Liver (tissue), 9 donors: ENCODE results near the gene GBX2. TPM values are rescaled to one million over a fixed set of nuclear protein-coding genes. Genes with fewer than 3 reads are reported as not detected.

Source experiments
- DNase-seq: peaks from one replicate; pipeline ENCODE4 v3.0.0-alpha.2; 2017; ENCODE audit warnings: low spot score
- H3K27ac ChIP-seq, 2 donors: one replicate each; pipeline ENCODE4 v1.7.0; 2013; ENCODE audit warnings: inconsistent platforms in 2 of 2, low read length in 2 of 2, control low read depth in 1 of 2, low read depth in 1 of 2, mild to moderate bottlenecking in 1 of 2
- H3K27me3 ChIP-seq, 4 donors: one replicate each; pipeline versions ENCODE4 v1.6.1 to v1.7.0; 2013; ENCODE audit warnings: low read length in 3 of 4, inconsistent platforms in 1 of 4, mild to moderate bottlenecking in 1 of 4, moderate library complexity in 1 of 4; ENCODE audit not compliant: control insufficient read depth in 4 of 4, insufficient read depth in 4 of 4
- H3K36me3 ChIP-seq, 4 donors: one replicate each; pipeline versions ENCODE4 v1.6.1 to v1.7.0; 2013; ENCODE audit warnings: low read length in 3 of 4, mild to moderate bottlenecking in 3 of 4, low read depth in 1 of 4, moderate library complexity in 1 of 4; ENCODE audit not compliant: control insufficient read depth in 4 of 4, insufficient read depth in 3 of 4
- H3K4me1 ChIP-seq, 4 donors: one replicate each; pipeline versions ENCODE4 v1.6.1 to v1.7.0; 2013; ENCODE audit warnings: low read length in 3 of 4, mild to moderate bottlenecking in 3 of 4, moderate library complexity in 1 of 4; ENCODE audit not compliant: control insufficient read depth in 4 of 4, insufficient read depth in 4 of 4
- H3K4me3 ChIP-seq, 3 donors: one replicate each; pipeline versions ENCODE4 v1.6.1 to v1.7.0; 2013; ENCODE audit warnings: low read length in 3 of 3, control low read depth in 1 of 3, low read depth in 1 of 3, mild to moderate bottlenecking in 1 of 3
- H3K9ac ChIP-seq, 2 donors: one replicate each; pipeline ENCODE4 v1.7.0; 2013; ENCODE audit warnings: low read length in 2 of 2, mild to moderate bottlenecking in 2 of 2, moderate library complexity in 2 of 2, control low read depth in 1 of 2, low read depth in 1 of 2
- H3K9me3 ChIP-seq, 4 donors: one replicate each; pipeline versions ENCODE4 v1.6.1 to v1.7.0; 2013; ENCODE audit warnings: low read length in 3 of 4; ENCODE audit not compliant: control insufficient read depth in 4 of 4
- ATF3 ChIP-seq: IDR thresholded peaks from 2 replicates; pipeline ENCODE4 v1.6.1; 2016; ENCODE audit warnings: antibody characterized with exemption
- CTCF ChIP-seq: fragments of 150-350 bp; IDR thresholded peaks from 2 replicates; pipeline ENCODE4 v1.5.1; 2017; ENCODE audit warnings: improper control_type of control experiment, low read depth, low read length; ENCODE audit not compliant: missing input control
- FOXA1 ChIP-seq: IDR thresholded peaks from 2 replicates; pipeline ENCODE4 v1.6.1; 2016; ENCODE audit warnings: antibody characterized with exemption
- HNF4A ChIP-seq, 2 donors: conservative IDR thresholded peaks; 2 replicates each; pipeline ENCODE4 v1.6.1; 2016; ENCODE audit warnings: antibody characterized with exemption in 2 of 2, mild to moderate bottlenecking in 2 of 2
- HNF4G ChIP-seq: IDR thresholded peaks from 2 replicates; pipeline ENCODE4 v1.6.1; 2016; ENCODE audit warnings: antibody characterized with exemption
- JUND ChIP-seq, 2 donors: IDR thresholded peaks; 2 replicates each; pipeline ENCODE4 v1.6.1; 2016; ENCODE audit warnings: antibody characterized with exemption in 2 of 2
- MAX ChIP-seq: IDR thresholded peaks from 2 replicates; pipeline ENCODE4 v1.6.1; 2016; ENCODE audit warnings: antibody characterized with exemption
- NR2F2 ChIP-seq: IDR thresholded peaks from 2 replicates; pipeline ENCODE4 v1.6.1; 2016; ENCODE audit warnings: antibody characterized with exemption
- RAD21 ChIP-seq, 2 donors: IDR thresholded peaks; 2 replicates each; pipeline ENCODE4 v1.6.1; 2016; ENCODE audit warnings: antibody characterized with exemption in 2 of 2, mild to moderate bottlenecking in 2 of 2
- REST ChIP-seq: IDR thresholded peaks from 2 replicates; pipeline ENCODE4 v1.6.1; 2016; ENCODE audit warnings: antibody characterized with exemption, mild to moderate bottlenecking
- RXRA ChIP-seq, 2 donors: IDR thresholded peaks; 2 replicates each; pipeline ENCODE4 v1.6.1; 2017 to 2018; ENCODE audit warnings: antibody characterized with exemption in 2 of 2, mild to moderate bottlenecking in 1 of 2
- SP1 ChIP-seq: IDR thresholded peaks from 2 replicates; pipeline ENCODE4 v1.6.1; 2018; ENCODE audit warnings: antibody characterized with exemption, mild to moderate bottlenecking
- TAF1 ChIP-seq: conservative IDR thresholded peaks from 2 replicates; pipeline ENCODE4 v1.6.1; 2016; ENCODE audit warnings: antibody characterized with exemption, mild to moderate bottlenecking
- WGBS: extraction: QIAGEN DNeasy Blood & Tissue Kit; methylation state at CpG from one replicate; pipeline ENCODE4 v1.1.7; 2013; 5-methylcytosine and 5-hydroxymethylcytosine counted together
- polyA plus RNA-seq, 2 donors: library from polyadenylated mRNA; stranded (reverse) in 1 of 2; unstranded in 1 of 2; fragments of 200-250 nt in 1 of 2; fragments of >200 nt in 1 of 2; fragmentation: Nextera tagmentation in 1 of 2; extraction: Ambion mirVana in 1 of 2; gene quantifications; one replicate each; pipeline versions ENCODE4 v1.2.1 to v1.2.3, GENCODE V29; 2013 to 2015
- total RNA-seq, 2 donors: library from RNA; depleted of rRNA; stranded (reverse); fragments of >200 nt; gene quantifications; one replicate each; pipeline ENCODE4 v1.2.3, GENCODE V29; 2014
- donor health status: healthy.
- donor health status: healthy.
- donor health status: healthy.
- donor health status: healthy.
- donor health status: healthy.

Gene GBX2
- total and polyA plus RNA-seq, 4 donors, result not detected

GRCh38 chr2:236169151-236169721, 1.1 kb upstream of the GBX2 start:
- H3K9ac ChIP-seq, result no peak overlapping the region
- peaks cover 0 to 1% (median 0%) of the 10 kb centered on the region in 4 donors for H3K36me3 ChIP-seq
- H3K27me3 ChIP-seq, result peaks cover 0 to 36% (median 28%) of the 10 kb centered on the region in 4 donors
- no peak overlapping the region for H3K4me3 ChIP-seq
- 7% methylated on average over 36 of the region's 36 CpGs for whole genome bisulfite sequencing
- no peaks in the 10 kb centered on the region for H3K9me3 ChIP-seq
- TF ChIP-seq FOXA1 (no peak), TAF1 (no peak), SP1 (no peak), REST (no peak), HNF4G (no peak), MAX (no peak), NR2F2 (no peak), RXRA (IDR thresholded peaks at IDR 0.05) (no peak), CTCF (no peak), HNF4A (conservative IDR thresholded peaks at IDR 0.05) (no peak), JUND (IDR thresholded peaks at IDR 0.05) (no peak)
- no peak overlapping the region for H3K27ac ChIP-seq
- peaks cover 16 to 39% (median 26%) of the 10 kb centered on the region in 4 donors for H3K4me1 ChIP-seq
- DNase-seq, result no peak

- Histone ChIP-seq H3K4me3 (peak overlapping the region in 1 of 3 donors; percentile 44), H3K9me3 (no peaks in the 10 kb centered on the region), H3K4me1 (peaks cover 22 to 48% (median 32%) of the 10 kb centered on the region in 4 donors), H3K27ac (no peak overlapping the region), H3K36me3 (peaks cover 0 to 1% (median 0%) of the 10 kb centered on the region in 4 donors), H3K27me3 (peaks cover 0 to 41% (median 26%) of the 10 kb centered on the region in 4 donors), H3K9ac (no peak overlapping the region)
- TF ChIP-seq CTCF (peak; percentile 11), RAD21 (IDR thresholded peaks at IDR 0.05) (peak in 1 of 2 donors; percentile 20), ATF3 (no peak)
- DNase-seq, result no peak
- WGBS, result 2% methylated on average over 112 of the region's 112 CpGs
Observed at GRCh38 chr2:236167297-236168109, 683 bp downstream of the GBX2 start.
